Measurements from ENCODE around the gene PSMA5.

Gene PSMA5

GRCh38 chr1:109389638-109390341 lies 36.5 kb downstream of the PSMA5 start:
- DNase-seq (ENCODE audit: insufficient read length, low spot score) (no peak), FAIRE-seq (no peak)
- TF ChIP-seq POLR2AphosphoS5 (IDR thresholded peaks at IDR 0.05; ENCODE audit: low read depth, low read length), result no peak
- no peak for TF ChIP-seq POU2F2 (IDR thresholded peaks at IDR 0.05; ENCODE audit: low read depth, low read length)
- no peak for TF ChIP-seq TAF1 (IDR thresholded peaks at IDR 0.05; ENCODE audit: low read depth, low read length)
- no peak for TF ChIP-seq POLR2A (IDR thresholded peaks at IDR 0.05; ENCODE audit: low read depth, low read length)
- TF ChIP-seq SPI1 (IDR thresholded peaks at IDR 0.05; ENCODE audit: low read depth, low read length), result no peak

DNA sequence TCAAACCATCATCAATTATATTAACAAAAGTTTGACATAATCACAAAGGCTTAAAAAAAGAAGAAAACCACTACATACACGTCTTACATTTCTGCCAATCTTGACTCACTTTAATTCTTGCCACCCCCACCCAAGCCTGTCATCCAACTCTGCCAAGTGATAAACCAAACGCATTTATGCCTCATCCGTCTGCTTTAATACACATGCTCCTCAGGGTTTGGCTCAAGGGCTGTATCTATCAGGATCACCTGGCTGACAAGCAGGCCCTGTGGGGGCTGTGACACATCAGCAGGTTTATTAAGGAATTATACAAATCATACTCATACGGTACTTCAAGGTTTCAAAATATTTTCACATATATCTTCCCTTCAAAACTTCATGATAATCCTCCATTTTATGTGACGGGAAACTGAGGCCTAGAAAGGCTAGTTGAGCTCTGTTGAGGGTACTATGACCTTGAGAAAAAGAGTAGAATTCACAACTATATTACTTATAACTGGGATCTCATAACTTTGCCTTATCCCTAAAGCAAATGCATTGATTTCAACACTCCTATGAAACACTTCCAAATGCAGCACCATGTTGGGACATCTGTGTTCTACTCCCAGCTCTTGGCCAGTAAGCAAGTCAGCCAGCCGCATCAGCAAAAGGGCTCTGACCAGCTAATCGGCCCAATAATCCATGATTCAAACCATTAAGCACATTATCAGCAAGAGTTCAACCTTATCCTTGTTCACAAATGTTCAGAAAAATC lies 37.2 kb downstream of the PSMA5 start:
- no peak for FAIRE-seq
- no peak for DNase-seq (ENCODE audit: insufficient read length, low spot score)
- TF ChIP-seq POLR2AphosphoS5 (IDR thresholded peaks at IDR 0.05; ENCODE audit: low read depth, low read length) (no peak), TAF1 (IDR thresholded peaks at IDR 0.05; ENCODE audit: low read depth, low read length) (no peak), SPI1 (IDR thresholded peaks at IDR 0.05; ENCODE audit: low read depth, low read length) (no peak), POLR2A (IDR thresholded peaks at IDR 0.05; ENCODE audit: low read depth, low read length) (no peak), PAX5 (IDR thresholded peaks at IDR 0.05; ENCODE audit: insufficient read depth, low read length, severe bottlenecking) (no peak), POU2F2 (IDR thresholded peaks at IDR 0.05; ENCODE audit: low read depth, low read length) (no peak)

DNA sequence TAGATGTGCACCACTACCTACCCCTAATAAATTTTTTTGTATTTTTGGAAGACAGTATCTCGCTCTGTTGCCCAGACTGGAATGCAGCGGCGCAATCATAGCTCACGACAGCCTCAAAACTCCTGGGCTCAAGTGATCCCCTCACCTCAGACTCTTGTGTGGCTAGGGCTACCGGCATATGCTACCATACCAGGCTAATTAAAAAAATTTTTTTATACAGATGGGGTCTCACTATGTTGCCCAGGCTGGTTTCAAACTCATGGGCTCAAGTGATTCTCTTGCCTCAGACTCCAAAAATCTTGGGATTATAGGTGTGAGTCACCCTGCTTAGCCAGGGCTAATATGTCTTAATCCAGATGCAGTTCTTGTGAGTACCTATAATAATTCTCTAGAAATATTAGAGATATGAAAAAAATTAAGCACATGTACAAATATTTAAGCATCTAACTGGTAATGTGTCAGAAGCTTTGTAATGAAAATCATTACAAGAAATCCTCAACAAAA lies 38.0 kb downstream of the PSMA5 start:
- no peak for TF ChIP-seq SPI1 (IDR thresholded peaks at IDR 0.05; ENCODE audit: low read depth, low read length)
- TF ChIP-seq POLR2A (IDR thresholded peaks at IDR 0.05; ENCODE audit: low read depth, low read length), result no peak
- no peak for TF ChIP-seq POLR2AphosphoS5 (IDR thresholded peaks at IDR 0.05; ENCODE audit: low read depth, low read length)
- no peak for TF ChIP-seq POU2F2 (IDR thresholded peaks at IDR 0.05; ENCODE audit: low read depth, low read length)
- no peak for TF ChIP-seq TAF1 (IDR thresholded peaks at IDR 0.05; ENCODE audit: low read depth, low read length)
- no peak for TF ChIP-seq PAX5 (IDR thresholded peaks at IDR 0.05; ENCODE audit: insufficient read depth, low read length, severe bottlenecking)
- FAIRE-seq, result no peak
- DNase-seq (ENCODE audit: insufficient read length, low spot score), result no peak

- TF ChIP-seq POLR2A (IDR thresholded peaks at IDR 0.05; ENCODE audit: low read depth, low read length) (no peak), TAF1 (IDR thresholded peaks at IDR 0.05; ENCODE audit: low read depth, low read length) (no peak), POU2F2 (IDR thresholded peaks at IDR 0.05; ENCODE audit: low read depth, low read length) (no peak), POLR2AphosphoS5 (IDR thresholded peaks at IDR 0.05; ENCODE audit: low read depth, low read length) (no peak), PAX5 (IDR thresholded peaks at IDR 0.05; ENCODE audit: insufficient read depth, low read length, severe bottlenecking) (no peak), SPI1 (IDR thresholded peaks at IDR 0.05; ENCODE audit: low read depth, low read length) (no peak)
- FAIRE-seq, result no peak
- DNase-seq (ENCODE audit: insufficient read length, low spot score), result no peak
These were observed 40.1 kb downstream of the PSMA5 start for GRCh38 chr1:109386054-109386717.

DNA sequence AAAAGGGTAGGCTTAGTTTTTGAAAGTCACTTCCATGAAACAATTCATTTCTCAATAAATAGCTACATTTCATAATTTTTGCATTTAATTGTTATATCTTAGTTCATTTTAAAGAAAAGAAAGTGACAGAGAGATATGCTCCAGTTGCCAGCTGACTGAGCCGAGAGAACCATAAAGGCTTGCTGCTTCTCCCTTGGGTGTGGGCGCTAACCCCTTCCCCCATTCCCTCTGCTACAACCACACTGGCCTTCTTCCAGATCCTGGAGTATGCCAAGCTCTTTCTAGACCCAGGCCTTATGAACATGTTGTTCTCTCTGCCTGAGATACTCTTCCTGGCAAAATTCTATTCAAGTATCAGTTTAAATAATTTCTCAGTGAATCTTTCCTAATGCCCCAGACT lies 40.8 kb downstream of the PSMA5 start:
- no peak for TF ChIP-seq POU2F2 (IDR thresholded peaks at IDR 0.05; ENCODE audit: low read depth, low read length)
- DNase-seq (ENCODE audit: insufficient read length, low spot score), result no peak
- no peak for FAIRE-seq

DNA sequence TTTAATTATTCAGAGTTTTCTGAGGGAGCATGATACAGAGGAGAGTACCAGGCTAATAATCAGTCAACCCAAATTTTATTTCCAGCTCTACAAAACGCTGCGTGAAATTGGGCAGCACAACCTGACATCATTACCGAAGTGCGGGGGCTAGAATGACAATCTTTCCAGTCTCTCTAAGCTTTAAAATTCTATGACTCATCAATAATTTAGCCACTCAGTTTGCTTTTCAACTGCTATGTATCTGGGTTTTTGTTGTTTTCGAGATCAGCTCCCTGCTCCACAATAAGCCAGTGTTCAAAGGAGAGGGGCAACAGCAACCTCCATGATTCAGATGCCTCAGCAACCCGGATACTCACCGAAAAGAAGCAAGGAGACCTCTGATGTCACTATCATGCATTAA lies 42.4 kb downstream of the PSMA5 start:
- no peak for TF ChIP-seq POU2F2 (IDR thresholded peaks at IDR 0.05; ENCODE audit: low read depth, low read length)
- TF ChIP-seq PAX5 (IDR thresholded peaks at IDR 0.05; ENCODE audit: insufficient read depth, low read length, severe bottlenecking), result no peak
- TF ChIP-seq TAF1 (IDR thresholded peaks at IDR 0.05; ENCODE audit: low read depth, low read length), result no peak
- no peak for TF ChIP-seq POLR2AphosphoS5 (IDR thresholded peaks at IDR 0.05; ENCODE audit: low read depth, low read length)
- TF ChIP-seq SPI1 (IDR thresholded peaks at IDR 0.05; ENCODE audit: low read depth, low read length), result no peak
- no peak for TF ChIP-seq POLR2A (IDR thresholded peaks at IDR 0.05; ENCODE audit: low read depth, low read length)
- DNase-seq (ENCODE audit: insufficient read length, low spot score) (no peak), FAIRE-seq (no peak)

GRCh38 chr1:109383087-109383779 lies 43.0 kb downstream of the PSMA5 start:
- no peak for TF ChIP-seq TAF1 (IDR thresholded peaks at IDR 0.05; ENCODE audit: low read depth, low read length)
- no peak for TF ChIP-seq SPI1 (IDR thresholded peaks at IDR 0.05; ENCODE audit: low read depth, low read length)
- no peak for TF ChIP-seq POU2F2 (IDR thresholded peaks at IDR 0.05; ENCODE audit: low read depth, low read length)
- TF ChIP-seq PAX5 (IDR thresholded peaks at IDR 0.05; ENCODE audit: insufficient read depth, low read length, severe bottlenecking), result no peak
- no peak for TF ChIP-seq POLR2AphosphoS5 (IDR thresholded peaks at IDR 0.05; ENCODE audit: low read depth, low read length)
- no peak for TF ChIP-seq POLR2A (IDR thresholded peaks at IDR 0.05; ENCODE audit: low read depth, low read length)
- FAIRE-seq, result no peak
- DNase-seq (ENCODE audit: insufficient read length, low spot score), result no peak

- DNase-seq (ENCODE audit: insufficient read length, low spot score) (no peak), FAIRE-seq (no peak)
- TF ChIP-seq SPI1 (IDR thresholded peaks at IDR 0.05; ENCODE audit: low read depth, low read length) (no peak), POLR2AphosphoS5 (IDR thresholded peaks at IDR 0.05; ENCODE audit: low read depth, low read length) (no peak), POLR2A (IDR thresholded peaks at IDR 0.05; ENCODE audit: low read depth, low read length) (no peak), TAF1 (IDR thresholded peaks at IDR 0.05; ENCODE audit: low read depth, low read length) (no peak), PAX5 (IDR thresholded peaks at IDR 0.05; ENCODE audit: insufficient read depth, low read length, severe bottlenecking) (no peak), POU2F2 (IDR thresholded peaks at IDR 0.05; ENCODE audit: low read depth, low read length) (no peak)
These were observed 44.7 kb downstream of the PSMA5 start for GRCh38 chr1:109381573-109381972.

- FAIRE-seq (no peak), DNase-seq (ENCODE audit: insufficient read length, low spot score) (no peak)
- no peak for TF ChIP-seq POU2F2 (IDR thresholded peaks at IDR 0.05; ENCODE audit: low read depth, low read length)
- TF ChIP-seq TAF1 (IDR thresholded peaks at IDR 0.05; ENCODE audit: low read depth, low read length), result no peak
- TF ChIP-seq SPI1 (IDR thresholded peaks at IDR 0.05; ENCODE audit: low read depth, low read length), result no peak
- TF ChIP-seq PAX5 (IDR thresholded peaks at IDR 0.05; ENCODE audit: insufficient read depth, low read length, severe bottlenecking), result no peak
- TF ChIP-seq POLR2AphosphoS5 (IDR thresholded peaks at IDR 0.05; ENCODE audit: low read depth, low read length), result no peak
- no peak for TF ChIP-seq POLR2A (IDR thresholded peaks at IDR 0.05; ENCODE audit: low read depth, low read length)
These were observed 46.3 kb downstream of the PSMA5 start for GRCh38 chr1:109379907-109380306.

All from GM12891 (cell line).